GM21381 (cell line): ENCODE results near the gene DPEP1.
"Not testable (repeated sequence)": the region's sequence is repeated elsewhere in the genome, so short reads cannot be mapped to it uniquely, and the experiment has no call there.

Experiments
- ATAC-seq: cut with Tn5 transposase; IDR thresholded peaks from one replicate; pipeline ENCODE4 v1.9.1; 2021; ENCODE audit warnings: mild to moderate bottlenecking, moderate library complexity; ENCODE audit not compliant: unreplicated experiment

Gene DPEP1

DNA sequence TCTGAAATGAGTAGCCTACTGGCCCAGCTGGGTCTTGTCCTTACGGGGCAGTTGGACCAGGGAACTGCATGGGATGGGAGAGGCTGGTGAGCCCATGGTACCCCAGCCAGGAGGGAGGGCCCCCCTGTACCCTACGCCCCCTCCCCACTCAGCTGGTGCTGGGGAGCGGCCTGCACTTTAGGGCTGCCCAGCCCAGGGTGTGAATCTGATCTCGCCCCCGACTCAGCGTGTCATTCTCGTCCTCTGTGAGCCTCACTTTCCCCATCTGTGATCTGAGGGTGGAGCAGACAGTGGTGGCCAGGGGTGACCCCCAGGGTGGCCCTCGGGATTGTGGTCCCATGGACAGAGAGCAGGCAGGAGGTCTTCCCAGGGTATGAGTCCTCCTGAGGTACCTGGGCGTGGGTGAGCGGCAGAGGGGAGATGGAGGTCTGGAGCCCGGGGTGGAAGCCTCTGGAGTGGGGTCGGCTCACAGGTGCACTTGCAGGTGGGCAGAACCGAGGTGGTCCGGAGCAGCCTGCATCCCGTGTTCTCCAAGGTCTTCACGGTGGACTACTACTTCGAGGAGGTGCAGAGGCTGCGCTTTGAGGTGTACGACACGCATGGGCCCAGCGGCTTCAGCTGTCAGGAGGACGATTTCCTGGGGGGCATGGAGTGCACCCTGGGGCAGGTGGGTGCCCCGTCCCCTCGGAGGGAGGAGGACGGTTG is 36.2 kb upstream of the DPEP1 start:
- no peak for ATAC-seq

DNA sequence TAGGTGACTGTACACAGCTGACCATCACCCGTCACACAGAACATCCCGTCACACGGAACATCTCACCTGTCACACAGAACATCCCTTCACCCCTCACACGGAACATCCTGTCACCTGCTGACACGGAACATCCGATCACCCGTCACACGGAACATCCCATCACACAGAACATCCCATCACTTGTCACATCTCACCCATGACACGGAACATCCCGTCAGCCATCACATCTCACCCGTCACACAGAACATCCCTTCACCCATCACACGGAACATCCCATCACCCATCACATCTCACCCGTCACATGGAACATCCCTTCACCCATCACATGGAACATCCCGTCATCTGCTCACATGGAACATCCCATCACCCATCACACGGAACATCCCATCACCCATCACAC is 34.1 kb upstream of the DPEP1 start:
- ATAC-seq = no peak

DNA sequence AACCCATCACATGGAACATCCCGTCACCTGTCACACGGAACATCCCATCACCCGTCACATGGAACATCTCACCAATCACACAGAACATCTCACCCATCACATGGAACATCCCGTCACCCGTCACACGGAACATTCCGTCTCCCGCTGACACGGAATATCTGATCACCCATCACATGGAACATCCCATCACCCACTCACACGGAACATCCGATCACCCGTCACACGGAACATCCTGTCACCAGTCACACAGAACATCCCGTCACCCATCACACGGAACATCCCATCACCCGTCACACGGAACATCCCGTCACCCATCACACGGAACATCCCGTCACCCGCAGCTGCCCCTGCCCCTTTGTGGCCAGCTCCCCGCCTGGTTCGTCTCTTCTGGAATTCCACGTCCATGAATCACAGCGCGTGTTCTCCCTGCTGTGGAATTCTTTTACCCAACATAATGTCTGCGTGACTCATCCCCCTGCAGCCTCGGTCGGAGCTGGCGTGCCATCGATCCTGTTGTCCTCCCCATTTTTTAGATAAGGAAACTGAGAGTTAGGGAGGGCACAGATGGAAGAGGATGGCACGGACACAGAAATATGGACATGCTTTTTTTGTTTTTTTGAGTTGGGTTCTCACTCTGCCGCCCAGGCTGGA is 32.3 kb upstream of the DPEP1 start:
- no peak for ATAC-seq

DNA sequence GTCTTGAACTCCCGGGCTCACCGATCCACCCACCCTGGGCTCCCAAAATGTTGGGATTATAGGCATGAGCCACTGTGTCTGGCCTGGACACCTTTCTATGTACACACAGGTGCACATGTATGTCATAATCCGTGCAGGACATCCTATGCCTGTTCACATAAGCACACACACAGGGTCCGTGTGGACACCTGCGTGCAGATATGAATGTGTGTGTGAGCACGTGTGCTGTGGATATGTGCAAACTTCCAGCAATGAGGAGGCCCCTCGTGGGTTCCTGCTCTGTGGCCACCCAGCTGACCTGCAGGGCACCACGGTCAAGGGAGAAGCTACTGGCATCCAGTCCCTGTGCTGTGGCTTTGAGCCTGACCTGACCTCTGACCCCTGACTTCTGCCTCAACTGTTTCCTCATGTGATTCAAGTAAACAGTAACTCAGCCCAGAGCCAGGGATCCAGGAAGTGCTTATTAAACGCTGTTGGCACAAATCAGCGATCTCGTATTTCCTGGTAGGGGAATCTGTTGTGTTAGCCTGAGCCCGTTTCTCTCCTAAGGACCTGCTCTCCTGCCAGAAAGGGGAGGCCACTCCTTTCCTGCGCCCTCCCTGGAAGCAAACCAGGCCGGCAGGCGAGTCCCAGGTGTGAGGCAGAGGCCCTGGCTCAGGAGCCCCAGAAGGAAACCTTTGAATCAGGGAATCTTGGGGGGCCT is 31.4 kb upstream of the DPEP1 start:
- no peak for ATAC-seq

DNA sequence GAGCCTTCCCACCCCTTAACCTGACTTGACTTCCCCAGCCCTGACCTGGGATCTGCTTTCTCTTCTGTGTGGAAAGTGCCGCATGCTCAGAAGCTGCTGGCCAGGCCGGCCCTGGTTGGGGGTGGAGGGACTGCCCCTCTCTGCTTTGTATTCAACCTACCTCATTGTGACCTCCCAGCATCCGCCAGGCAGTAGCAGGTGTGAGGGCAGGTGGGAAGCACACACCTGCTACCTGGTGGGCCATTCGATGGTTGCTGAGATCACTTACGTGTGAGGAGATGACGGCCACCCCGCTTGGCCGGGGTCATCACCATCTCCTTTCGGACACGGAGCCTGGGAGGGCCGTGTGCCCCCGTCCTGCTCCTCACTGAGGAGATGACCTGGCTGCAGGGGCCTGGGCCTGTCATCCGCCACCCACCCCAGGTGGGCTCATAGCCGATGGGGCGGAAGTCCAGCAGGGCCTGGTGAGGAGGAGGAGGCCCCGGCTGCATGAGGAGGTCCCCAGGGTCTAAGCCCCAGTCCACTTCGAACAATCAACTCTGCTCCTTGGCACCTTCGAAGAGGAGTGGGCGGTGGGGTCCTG is 30.7 kb upstream of the DPEP1 start:
- no peak for ATAC-seq

DNA sequence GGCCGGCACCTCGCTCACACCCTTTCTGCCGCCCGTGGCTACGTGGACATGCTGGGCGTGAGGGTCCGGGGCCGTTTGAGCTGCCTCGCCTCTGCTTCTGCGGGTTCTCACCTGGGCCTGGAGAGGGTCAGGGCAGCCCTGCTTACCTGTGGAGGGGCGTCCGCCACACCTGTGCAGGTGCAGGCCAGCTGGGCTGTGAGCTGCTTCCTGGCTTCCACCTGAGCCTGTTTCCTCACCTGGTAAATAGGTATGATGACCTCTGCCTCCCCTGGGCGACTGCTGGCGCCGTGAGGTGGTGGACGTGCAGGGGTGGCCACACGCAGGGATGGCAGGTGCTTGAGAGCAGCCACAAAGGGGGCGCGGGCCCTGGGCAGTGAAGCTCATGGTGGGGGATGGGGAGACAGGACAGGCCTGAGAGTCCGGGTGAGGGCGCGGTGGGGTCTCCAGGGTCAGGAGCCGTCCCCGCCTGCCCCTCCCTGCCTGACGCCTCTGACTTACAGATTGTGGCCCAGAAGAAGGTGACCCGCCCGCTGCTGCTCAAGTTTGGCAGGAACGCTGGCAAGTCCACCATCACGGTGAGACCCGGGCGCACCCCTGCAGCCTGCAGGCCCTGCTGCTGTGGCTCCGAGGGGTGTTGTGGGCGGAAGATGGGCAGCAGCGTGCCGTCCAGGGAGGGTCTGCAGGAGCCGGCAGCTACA is 30.1 kb upstream of the DPEP1 start:
- ATAC-seq = no peak

DNA sequence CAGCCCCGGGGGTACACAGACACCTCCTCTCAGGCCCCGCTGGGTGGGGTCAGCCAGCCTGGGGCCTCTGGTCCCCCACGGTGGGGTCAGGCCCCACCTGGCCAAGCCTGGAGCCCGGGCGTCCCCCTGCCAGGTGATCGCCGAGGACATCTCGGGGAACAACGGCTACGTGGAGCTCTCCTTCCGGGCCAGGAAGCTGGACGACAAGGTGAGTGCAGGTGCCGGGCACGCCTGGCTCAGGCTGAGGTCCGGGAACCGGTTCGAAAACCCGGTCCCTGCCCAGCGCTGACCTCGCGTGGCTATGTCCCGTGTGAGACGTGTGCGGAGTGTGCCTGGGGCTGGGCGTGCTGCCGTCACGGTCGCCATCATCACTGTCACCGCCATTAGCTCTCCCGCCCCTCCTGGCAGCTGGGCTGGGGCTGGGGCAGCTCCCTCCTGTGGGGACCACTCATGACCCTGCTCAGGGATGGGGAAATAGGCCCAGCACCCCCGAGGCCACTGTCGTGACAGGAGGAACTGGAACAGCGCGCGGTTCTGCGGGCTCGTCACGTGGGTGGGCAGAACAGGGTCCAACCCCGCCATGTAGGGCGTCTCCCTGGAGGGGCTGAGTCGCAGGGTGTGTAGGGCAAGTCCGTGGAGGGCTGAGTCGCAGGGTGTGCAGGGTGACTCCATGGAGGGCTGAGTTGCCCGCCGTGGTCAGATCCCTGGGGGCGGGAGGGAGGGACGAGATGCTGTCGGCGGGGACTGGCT is 29.4 kb upstream of the DPEP1 start:
- no peak for ATAC-seq

DNA sequence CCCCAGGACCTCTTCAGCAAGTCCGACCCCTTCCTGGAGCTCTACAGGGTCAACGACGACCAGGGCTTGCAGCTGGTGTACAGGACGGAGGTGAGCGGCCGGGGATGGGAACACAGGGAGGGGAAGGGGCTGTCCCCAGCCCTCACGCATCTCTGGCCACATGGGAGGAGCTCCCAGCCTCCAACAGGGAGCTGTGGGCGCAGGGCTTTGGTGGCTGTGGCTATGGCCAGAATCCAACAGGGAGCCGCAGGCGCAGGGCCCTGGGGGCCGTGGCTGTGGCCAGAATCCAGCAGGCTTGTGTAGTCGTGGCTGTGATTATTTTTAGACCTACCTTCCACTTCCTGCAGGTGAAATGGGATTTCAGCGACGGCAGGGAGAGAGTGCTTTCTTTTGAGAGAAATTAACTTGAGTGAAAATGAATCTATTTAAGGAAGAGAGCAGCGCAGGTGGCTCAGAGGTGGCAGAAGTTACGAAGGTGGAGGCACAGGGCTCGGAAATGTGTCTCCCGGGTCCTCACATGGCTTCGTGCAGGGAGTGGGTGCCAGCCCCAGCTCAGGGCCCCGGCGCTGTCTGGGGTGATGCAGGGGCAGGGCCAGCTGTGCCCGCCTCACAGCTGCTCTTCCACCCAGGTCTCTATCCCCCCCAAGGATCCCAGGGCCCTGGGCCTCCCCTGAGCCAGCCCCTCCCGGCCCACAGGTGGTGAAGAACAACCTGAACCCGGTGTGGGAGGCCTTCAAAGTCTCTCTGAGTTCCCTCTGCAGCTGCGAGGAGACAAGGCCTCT is 28.5 kb upstream of the DPEP1 start:
- ATAC-seq = no peak

DNA sequence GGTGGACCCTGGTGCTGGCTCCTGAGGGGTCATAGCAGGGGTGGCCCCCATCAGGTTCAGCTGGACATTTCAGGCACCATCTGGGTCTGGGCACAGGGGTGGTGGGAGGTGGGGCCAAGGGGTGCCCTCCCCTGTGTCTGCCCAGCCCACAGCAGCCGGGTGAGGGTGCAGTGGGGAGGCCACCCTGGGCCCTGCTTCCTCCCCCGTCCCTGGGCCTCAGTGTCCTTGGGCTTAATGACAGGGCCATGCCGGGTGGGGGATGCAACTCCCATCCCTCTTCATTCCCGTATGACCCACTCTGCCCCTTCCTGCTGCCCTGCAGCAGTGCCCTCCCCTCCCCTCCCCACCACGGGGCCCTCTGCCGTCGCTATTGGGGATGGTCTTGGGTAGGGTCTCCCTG is 27.2 kb upstream of the DPEP1 start:
- ATAC-seq = no peak

DNA sequence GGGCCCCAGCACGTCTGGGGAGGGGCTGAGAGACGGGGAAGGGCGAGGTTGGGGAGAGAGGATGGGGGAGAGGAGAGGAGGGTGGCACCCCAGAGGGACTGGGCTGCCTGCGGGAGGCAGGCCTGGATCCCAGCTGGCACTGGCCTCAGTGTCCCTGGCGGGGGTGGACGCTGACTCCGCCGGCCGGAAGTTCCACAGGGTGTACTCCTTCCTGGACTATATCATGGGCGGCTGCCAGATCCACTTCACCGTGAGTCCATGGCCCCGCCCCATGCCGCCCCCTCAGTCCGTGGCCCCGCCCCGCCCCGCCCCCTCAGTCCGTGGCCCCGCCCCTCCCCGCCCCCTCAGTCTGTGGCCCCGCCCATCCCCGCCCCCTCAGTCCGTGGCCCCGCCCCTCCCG is 26.6 kb upstream of the DPEP1 start:
- no peak for ATAC-seq

DNA sequence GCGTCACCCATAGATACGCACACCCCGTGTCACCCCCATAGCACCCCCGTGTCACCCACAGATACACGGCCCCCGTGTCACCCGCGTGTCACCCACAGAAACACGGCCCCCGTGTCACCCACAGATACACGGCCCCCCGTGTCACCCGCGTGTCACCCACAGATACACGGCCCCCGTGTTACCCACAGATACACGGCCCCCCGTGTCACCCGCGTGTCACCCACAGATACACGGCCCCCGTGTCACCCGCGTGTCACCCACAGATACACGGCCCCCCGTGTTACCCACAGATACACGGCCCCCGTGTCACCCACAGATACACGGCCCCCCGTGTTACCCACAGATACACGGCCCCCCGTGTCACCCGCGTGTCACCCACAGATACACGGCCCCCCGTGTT is 25.8 kb upstream of the DPEP1 start:
- not testable (repeated sequence) for ATAC-seq

DNA sequence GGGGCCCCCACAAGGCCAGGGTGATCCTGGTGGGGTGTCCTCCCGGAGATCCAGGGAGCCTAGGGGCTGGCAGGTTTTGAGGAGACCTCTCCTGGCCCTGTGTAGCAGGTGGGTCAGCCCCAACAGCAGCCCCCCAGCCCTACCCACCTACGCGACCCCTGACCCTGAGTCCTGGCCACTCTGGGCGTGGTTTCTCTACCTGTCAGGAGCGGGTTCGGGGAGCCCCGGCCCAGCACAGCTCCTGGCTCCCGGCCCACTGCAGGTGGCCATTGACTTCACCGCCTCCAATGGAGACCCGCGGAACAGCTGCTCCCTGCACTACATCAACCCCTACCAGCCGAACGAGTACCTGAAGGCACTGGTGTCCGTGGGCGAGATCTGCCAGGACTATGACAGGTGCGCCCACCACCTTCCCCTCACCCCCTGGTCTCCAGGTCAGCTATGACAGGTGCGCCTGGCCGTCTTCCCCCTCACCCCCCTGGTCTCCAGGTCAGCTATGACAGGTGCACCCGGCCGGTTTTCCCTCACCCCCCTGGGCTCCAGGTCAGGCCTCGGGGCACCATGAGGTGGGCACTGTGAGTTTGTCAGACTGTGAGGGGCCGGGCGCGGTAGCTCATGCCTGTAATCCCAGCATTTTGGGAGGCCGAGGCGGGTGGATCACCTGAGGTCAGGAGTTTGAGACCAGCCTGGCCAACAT is 24.9 kb upstream of the DPEP1 start:
- no peak for ATAC-seq

DNA sequence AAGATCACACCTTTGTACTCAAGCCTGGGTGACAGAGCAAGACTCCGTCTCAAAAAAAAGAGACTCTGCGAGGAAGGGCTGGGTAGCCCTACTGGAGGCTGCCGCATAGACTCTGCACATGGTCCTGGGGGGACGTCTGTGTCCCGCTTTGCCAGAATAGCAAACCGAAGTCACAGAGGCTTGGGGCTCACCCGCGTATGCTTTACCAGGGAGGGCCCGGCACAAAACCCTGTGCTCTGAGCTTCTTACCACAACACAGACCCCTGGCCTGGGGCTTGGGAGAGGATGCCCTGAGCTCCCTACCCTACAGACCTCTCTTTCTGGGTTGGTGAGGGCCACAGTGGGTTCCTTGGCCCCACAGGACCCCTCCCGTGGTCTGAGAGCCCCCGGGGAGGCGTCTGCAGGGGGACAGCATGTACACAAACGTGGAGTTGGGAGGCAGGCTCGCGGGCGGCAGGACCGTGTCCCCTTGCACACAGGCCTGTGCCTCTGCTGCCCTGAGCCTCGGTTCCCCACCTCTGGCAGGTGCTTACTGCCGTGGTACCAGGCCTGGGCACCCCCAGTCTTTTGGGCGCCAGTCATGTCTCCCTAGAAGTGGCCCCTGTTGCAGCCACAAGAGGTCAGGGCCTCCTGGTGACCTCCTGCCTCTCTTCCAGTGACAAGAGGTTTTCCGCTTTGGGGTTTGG is 24.1 kb upstream of the DPEP1 start:
- ATAC-seq = no peak

DNA sequence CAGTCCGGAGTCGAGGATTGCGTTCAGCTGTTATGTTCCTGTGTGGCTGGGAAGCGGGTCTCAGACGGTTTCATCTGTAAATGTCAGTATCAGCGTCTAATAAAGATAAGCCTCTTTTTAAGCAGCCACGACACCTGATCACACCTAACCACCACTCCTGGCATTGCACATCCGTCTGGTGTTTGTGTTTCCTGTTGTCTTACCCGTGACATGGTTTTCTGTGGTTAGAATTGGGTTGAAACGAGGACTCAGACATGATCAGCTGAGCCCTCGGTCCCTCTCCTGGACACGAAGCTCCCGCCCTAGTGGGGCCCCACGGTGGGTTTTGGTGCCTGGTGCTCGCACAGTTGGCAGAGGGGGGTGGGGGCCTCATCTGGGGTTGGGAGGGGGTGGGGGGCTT is 19.6 kb upstream of the DPEP1 start:
- ATAC-seq = no peak

DNA sequence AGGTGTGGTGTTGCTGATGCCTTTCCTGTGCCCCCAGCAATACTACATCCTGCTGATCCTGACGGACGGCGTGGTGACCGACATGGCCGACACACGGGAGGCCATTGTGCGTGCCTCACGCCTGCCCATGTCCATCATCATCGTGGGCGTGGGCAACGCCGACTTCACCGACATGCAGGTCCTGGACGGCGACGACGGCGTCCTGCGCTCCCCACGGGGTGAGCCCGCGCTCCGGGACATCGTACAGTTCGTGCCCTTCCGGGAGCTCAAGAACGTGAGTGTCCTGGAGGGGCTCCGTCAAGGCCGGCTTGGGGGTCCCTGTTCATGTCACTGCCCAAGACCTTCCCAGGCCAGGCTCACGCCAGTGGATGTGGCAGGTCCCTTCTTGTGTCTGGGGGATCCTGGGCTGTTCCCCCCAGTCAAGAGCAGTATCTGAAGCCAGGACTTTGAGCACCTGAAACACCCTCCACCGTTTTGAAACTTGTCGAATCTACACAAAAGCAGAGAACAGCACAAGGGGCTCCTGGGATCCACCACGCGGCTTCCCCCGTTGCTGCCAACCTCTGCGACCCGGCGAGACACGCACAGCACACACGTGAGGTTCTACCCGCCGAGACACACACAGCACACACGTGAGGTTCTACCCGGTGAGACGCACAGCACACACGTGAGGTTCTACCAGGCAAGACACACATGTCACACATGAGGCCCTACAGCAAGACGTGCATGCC is 17.9 kb upstream of the DPEP1 start:
- ATAC-seq = no peak

DNA sequence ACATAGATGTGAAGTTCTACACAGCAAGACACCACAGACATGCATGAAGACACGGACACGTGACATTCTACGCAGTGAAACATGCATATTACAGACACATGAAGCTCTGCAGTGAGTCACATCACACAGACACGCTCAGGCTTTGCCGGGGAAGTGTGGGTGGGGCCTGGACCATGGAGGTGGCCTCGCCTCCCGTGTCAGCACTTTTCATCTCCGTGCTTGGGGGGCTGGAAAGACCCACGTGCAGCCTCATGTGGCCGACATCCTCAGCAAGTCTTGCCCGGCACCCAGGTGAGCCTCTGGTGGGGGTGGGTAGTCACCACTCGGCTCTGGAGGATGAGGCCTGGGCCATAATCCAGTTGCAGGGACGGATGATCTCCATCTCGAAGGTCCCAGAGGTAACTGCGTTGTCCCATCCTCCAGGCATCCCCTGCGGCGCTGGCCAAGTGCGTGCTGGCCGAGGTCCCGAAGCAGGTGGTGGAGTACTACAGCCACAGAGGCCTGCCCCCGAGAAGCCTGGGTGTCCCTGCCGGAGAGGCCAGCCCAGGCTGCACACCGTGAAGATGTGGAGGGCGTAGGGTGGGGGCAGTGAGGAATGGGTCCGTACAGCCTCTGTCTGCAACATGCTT is 17.3 kb upstream of the DPEP1 start:
- no peak for ATAC-seq

DNA sequence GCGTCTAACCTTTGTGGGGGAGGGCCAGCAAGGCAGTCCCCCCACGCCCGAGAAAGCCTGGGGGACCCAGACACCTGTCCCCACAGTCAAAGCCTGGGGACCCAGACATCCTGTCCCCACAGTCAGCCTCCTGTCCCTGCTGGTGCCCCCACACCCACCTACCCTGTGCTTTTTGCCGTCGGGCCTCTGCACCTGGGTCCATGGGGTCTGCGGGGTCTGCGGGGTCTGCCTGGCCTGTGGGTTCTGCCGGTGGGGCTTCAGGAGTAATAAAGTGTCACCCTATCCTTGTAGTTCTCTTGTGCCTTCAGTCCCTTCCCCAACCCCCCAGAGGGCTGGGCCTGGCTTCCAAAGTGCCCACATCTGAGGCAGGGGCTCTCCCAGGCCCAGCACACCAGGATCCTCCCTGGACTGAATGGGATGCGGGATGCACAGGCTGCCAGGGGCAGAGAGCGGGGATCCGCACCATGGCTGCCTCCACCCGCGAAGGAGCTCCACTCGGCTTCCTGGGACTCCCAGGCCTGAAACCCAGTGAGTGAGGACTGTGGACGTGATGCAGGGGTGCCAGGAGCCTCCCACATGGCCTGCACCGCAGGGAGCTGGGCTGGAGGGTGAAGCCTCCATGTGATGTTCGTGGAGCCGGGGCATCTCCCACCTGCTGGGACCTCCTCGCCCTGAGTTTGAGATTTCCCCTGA is 16.3 kb upstream of the DPEP1 start:
- ATAC-seq = no peak
